Fibroblast of lung (primary cell): Measurements from ENCODE around the gene OPN1SW. TPM values are rescaled to one million over a fixed set of nuclear protein-coding genes. Genes with fewer than 3 reads are reported as not detected.

Source experiments
- DNase-seq, 2 donors: peaks; one replicate each; pipeline versions ENCODE4 v3.0.0 to v3.0.0-alpha.2; 2010; ENCODE audit warnings: low read depth in 2 of 2
- H2AFZ ChIP-seq: 2 replicates; pipeline ENCODE4 v1.5.1; 2012; ENCODE audit warnings: low read length, control low read depth, inconsistent platforms
- H3K27ac ChIP-seq: 2 replicates; pipeline ENCODE4 v1.5.1; 2011; ENCODE audit warnings: low read length, control low read depth; ENCODE audit not compliant: insufficient read depth
- H3K27me3 ChIP-seq: 2 replicates; pipeline ENCODE4 v1.5.1; 2011; ENCODE audit warnings: mild to moderate bottlenecking, low read length; ENCODE audit not compliant: control insufficient read depth, insufficient read depth
- H3K36me3 ChIP-seq: 2 replicates; pipeline ENCODE4 v1.5.1; 2011; ENCODE audit warnings: low read length; ENCODE audit not compliant: control insufficient read depth, insufficient read depth
- H3K4me1 ChIP-seq: 2 replicates; pipeline ENCODE4 v1.5.1; 2011; ENCODE audit warnings: low read length; ENCODE audit not compliant: control insufficient read depth, insufficient read depth; ENCODE audit errors: extremely low read depth
- H3K4me2 ChIP-seq: 2 replicates; pipeline ENCODE4 v1.5.1; 2011; ENCODE audit warnings: low read length, control low read depth; ENCODE audit not compliant: insufficient read depth; ENCODE audit errors: extremely low read depth
- H3K4me3 ChIP-seq, 4 experiments: fragments of 200-600 bp in 1 of 4; sonication (generic) in 1 of 4; replicated peaks in 1 of 4; 2 replicates each; pipeline ENCODE4 v1.5.1; 2011 to 2016; ENCODE audit warnings: low read length in 4 of 4, low read depth in 3 of 4, mild to moderate bottlenecking in 3 of 4, control low read depth in 2 of 4, inconsistent platforms in 1 of 4, mixed read lengths in 1 of 4; ENCODE audit not compliant: insufficient read depth in 1 of 4; ENCODE audit errors: control extremely low read depth in 1 of 4
- H3K79me2 ChIP-seq: 2 replicates; pipeline ENCODE4 v1.5.1; 2012; ENCODE audit warnings: mild to moderate bottlenecking, low read length, inconsistent platforms; ENCODE audit not compliant: control insufficient read depth, insufficient read depth
- H3K9ac ChIP-seq: 2 replicates; pipeline ENCODE4 v1.5.1; 2011; ENCODE audit warnings: mild to moderate bottlenecking, low read length, control low read depth; ENCODE audit not compliant: insufficient read depth
- H3K9me3 ChIP-seq: 2 replicates; pipeline ENCODE4 v1.5.1; 2012; ENCODE audit warnings: low read depth, low read length; ENCODE audit not compliant: control insufficient read depth, insufficient read depth
- H4K20me1 ChIP-seq: 2 replicates; pipeline ENCODE4 v1.5.1; 2011; ENCODE audit warnings: low read length; ENCODE audit not compliant: control insufficient read depth, insufficient read depth; ENCODE audit errors: extremely low read depth
- CTCF ChIP-seq, 2 donors: IDR thresholded peaks in 1 of 2; conservative IDR thresholded peaks in 1 of 2; 1 replicate in 1 of 2; 2 replicates in 1 of 2; pipeline ENCODE4 v1.5.1; 2011 to 2012; ENCODE audit warnings: low read length in 2 of 2, control low read depth in 1 of 2, inconsistent platforms in 1 of 2, low read depth in 1 of 2, mild to moderate bottlenecking in 1 of 2
- EZH2 ChIP-seq: IDR thresholded peaks from 2 replicates; pipeline ENCODE4 v1.5.1; 2012; ENCODE audit warnings: low read length, control low read depth, mild to moderate bottlenecking; ENCODE audit errors: missing control alignments
- polyA plus RNA-seq, 2 donors: library from polyadenylated mRNA; depleted of rRNA in 1 of 2; stranded (reverse) in 1 of 2; unstranded in 1 of 2; fragments of >200 nt; gene quantifications; 2 replicates each; pipeline ENCODE4 v1.2.1, GENCODE V29; 2011 to 2012; ENCODE audit warnings: missing spikeins in 1 of 2
- total RNA-seq: library from RNA; depleted of rRNA; stranded (reverse); fragments of >200 nt; gene quantifications from 2 replicates; pipeline ENCODE4 v1.2.1, GENCODE V29; 2014

OPN1SW gene
- total and polyA plus RNA-seq, 2 donors (not counting 1 experiment from before 2014, with no cell fraction given): not detected

GRCh38 chr7:128728598-128728997, 47.0 kb downstream of the OPN1SW start:
- Histone ChIP-seq H3K36me3 (no peaks in the 10 kb centered on the region), H3K27ac (no peak overlapping the region), H3K4me2 (peak overlapping the region; percentile 33), H3K27me3 (peaks cover 2% of the 10 kb centered on the region), H2AFZ (no peak overlapping the region), H3K4me3 (no peak overlapping the region), H3K9me3 (no peaks in the 10 kb centered on the region), H3K4me1 (peaks cover 3% of the 10 kb centered on the region), H4K20me1 (no peaks in the 10 kb centered on the region), H3K79me2 (no peaks in the 10 kb centered on the region), H3K9ac (no peak overlapping the region)
- TF ChIP-seq EZH2 (no peak), CTCF (conservative IDR thresholded peaks at IDR 0.05 in 1 of 2, IDR thresholded peaks at IDR 0.05 in 1 of 2; ENCODE audit: low read depth in 1 of 2, low read length in 2 of 2) (no peak)
- peak; percentile 37 to 73 for DNase-seq

DNA sequence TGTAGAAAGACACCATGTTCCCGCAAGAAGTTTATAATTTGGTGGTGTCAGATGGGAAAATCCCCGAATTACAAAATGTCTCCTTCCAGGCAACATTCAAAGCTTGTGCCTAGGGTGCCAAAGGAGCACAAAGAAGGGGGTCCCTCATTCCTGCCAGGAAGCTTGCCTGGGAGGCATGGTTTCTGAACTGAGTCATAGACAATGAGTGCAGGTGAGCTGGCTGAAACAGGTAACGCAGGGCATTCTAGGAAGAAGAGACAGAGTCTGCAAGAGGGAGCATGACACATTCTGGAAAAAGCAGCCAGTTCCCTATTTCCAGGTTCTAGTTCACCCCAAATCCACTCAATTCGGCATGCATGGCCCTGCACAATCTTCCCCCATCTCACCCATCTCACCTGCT, 48.4 kb downstream of the OPN1SW start:
- no peak for DNase-seq
- TF ChIP-seq CTCF (conservative IDR thresholded peaks at IDR 0.05 in 1 of 2, IDR thresholded peaks at IDR 0.05 in 1 of 2; ENCODE audit: low read depth in 1 of 2, low read length in 2 of 2) (no peak), EZH2 (no peak)
- no peaks in the 10 kb centered on the region for H3K36me3 ChIP-seq

DNA sequence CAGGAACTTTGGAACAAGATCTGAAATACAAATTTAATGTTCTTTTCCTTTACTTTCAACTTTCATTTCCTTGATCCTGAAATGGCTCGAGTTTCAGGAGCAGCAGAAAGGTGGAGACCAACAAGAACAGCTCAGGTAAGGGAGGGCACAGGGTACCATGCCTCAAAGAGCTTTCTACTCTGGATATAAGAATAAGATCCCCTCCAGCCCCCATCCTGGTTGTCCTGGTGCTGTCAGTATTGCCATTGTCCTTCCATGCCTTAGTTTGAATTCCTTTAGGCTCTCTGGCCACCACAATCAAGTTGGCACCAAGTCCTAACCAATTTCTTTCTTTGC, 48.9 kb downstream of the OPN1SW start:
- no peaks in the 10 kb centered on the region for H3K9me3 ChIP-seq
- H2AFZ ChIP-seq: no peak overlapping the region
- H3K4me3 ChIP-seq: no peak overlapping the region
- DNase-seq: no peak
- H3K36me3 ChIP-seq: no peaks in the 10 kb centered on the region
- TF ChIP-seq CTCF (conservative IDR thresholded peaks at IDR 0.05 in 1 of 2, IDR thresholded peaks at IDR 0.05 in 1 of 2; ENCODE audit: low read depth in 1 of 2, low read length in 2 of 2) (no peak), EZH2 (no peak)
- no peak overlapping the region for H3K27ac ChIP-seq
- no peak overlapping the region for H3K9ac ChIP-seq
- H3K4me1 ChIP-seq: peaks cover 3% of the 10 kb centered on the region
- no peaks in the 10 kb centered on the region for H4K20me1 ChIP-seq
- peaks cover 2% of the 10 kb centered on the region for H3K27me3 ChIP-seq
- no peak overlapping the region for H3K4me2 ChIP-seq
- H3K79me2 ChIP-seq: no peaks in the 10 kb centered on the region

More for the DNA sequence above, 48.4 kb downstream of the OPN1SW start:
- no peak overlapping the region for H3K27ac ChIP-seq
- no peak overlapping the region for H3K4me2 ChIP-seq
- peaks cover 2% of the 10 kb centered on the region for H3K27me3 ChIP-seq
- peaks cover 3% of the 10 kb centered on the region for H3K4me1 ChIP-seq
- no peak overlapping the region for H3K9ac ChIP-seq
- no peaks in the 10 kb centered on the region for H4K20me1 ChIP-seq
- H3K4me3 ChIP-seq: no peak overlapping the region
- no peak overlapping the region for H2AFZ ChIP-seq
- H3K9me3 ChIP-seq: no peaks in the 10 kb centered on the region
- H3K79me2 ChIP-seq: no peaks in the 10 kb centered on the region
